ENCODE measurements around the gene ZMIZ1.

Gene ZMIZ1

DNA sequence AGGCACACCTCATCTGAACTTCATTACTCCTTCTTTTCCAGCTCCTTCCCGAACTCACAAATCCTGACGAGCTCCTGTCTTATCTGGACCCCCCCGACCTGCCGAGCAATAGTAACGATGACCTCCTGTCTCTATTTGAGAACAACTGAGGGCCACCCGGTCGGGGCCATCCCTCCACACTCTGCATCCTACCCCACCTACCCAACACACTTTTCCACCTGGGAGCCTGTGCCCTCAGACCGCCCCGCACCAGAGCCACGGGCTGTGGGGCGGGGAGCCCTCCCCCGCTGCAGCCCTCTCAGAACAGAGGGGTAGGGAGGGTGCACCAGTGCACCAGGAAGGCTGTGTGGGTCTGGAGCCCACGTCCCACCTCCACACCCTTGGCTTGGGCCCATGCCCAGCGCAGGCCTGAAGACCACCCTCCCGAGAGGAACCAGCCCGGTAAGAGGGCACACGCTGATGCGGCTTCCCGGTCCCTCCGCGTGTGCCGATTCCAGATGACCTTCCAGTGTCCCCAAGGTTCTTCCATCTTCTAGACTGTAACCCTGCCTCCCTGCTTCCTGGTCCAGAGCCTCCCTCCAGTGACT, 243.9 kb downstream of the ZMIZ1 start:
- no peaks in the 10 kb centered on the region for H3K27me3 ChIP-seq (replicated peaks)
- in situ Hi-C loops (cut with HindIII; ENCODE audit: low pct_ligation_motif_present, low sequenced_read_pairs) = no loop called here
- DNase-seq = no peak
- TF ChIP-seq CTCF (IDR thresholded peaks at IDR 0.05; ENCODE audit: low read depth, low read length, missing control alignments) = no peak
- H3K27ac ChIP-seq = no peak overlapping the region
- H3K36me3 ChIP-seq (replicated peaks) = peaks cover 41% of the 10 kb centered on the region
- H3K4me3 ChIP-seq (ENCODE audit: low read depth, low read length) = no peak overlapping the region

- peaks cover 35% of the 10 kb centered on the region for H3K36me3 ChIP-seq (replicated peaks)
Measured at GRCh38 chr10:79313320-79313719, 244.6 kb downstream of the ZMIZ1 start.

DNA sequence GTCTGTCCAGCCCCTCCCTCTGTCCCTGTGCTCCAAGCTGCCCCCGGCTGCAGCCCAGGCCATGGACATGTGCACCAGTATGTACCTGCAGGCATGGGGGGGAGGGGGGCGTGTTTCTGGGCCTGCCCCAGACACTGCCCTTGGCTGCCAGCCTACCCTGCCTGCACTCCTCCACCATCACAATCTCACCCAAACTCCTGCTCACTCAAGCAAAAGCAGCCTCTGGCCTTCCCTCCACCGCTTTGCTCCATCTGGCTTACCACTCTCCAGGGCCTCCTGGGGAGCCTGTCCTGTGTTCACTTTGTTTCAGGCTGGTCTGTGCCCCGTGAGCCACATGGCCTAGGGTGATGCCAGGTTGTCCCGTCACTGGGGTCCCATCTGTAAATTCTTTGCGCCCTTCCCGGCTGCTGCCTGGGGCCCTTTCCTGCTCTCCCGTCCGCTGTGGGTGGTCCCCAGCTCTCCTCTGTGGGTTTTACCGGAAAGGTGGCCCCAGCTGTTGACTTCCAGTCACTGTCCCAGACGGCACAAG, 245.2 kb downstream of the ZMIZ1 start:
- Histone ChIP-seq H3K27ac (no peak overlapping the region), H3K4me3 (ENCODE audit: low read depth, low read length) (no peak overlapping the region), H3K27me3 (replicated peaks) (no peaks in the 10 kb centered on the region), H3K36me3 (replicated peaks) (peaks cover 29% of the 10 kb centered on the region)
- TF ChIP-seq CTCF (IDR thresholded peaks at IDR 0.05; ENCODE audit: low read depth, low read length, missing control alignments) = no peak
- no peak for DNase-seq
- in situ Hi-C loops (cut with HindIII; ENCODE audit: low pct_ligation_motif_present, low sequenced_read_pairs) = no loop called here

More at GRCh38 chr10:79313320-79313719, 244.6 kb downstream of the ZMIZ1 start:
- in situ Hi-C loops (cut with HindIII; ENCODE audit: low pct_ligation_motif_present, low sequenced_read_pairs) = no loop called here
- Histone ChIP-seq H3K27ac (no peak overlapping the region), H3K4me3 (ENCODE audit: low read depth, low read length) (no peak overlapping the region), H3K27me3 (replicated peaks) (no peaks in the 10 kb centered on the region)
- TF ChIP-seq CTCF (IDR thresholded peaks at IDR 0.05; ENCODE audit: low read depth, low read length, missing control alignments) = no peak
- no peak for DNase-seq

- no peak for TF ChIP-seq CTCF (IDR thresholded peaks at IDR 0.05; ENCODE audit: low read depth, low read length, missing control alignments)
- H3K36me3 ChIP-seq (replicated peaks) = peaks cover 20% of the 10 kb centered on the region
- in situ Hi-C loops (cut with HindIII; ENCODE audit: low pct_ligation_motif_present, low sequenced_read_pairs) = no loop called here
Measured at GRCh38 chr10:79314761-79315601, 246.2 kb downstream of the ZMIZ1 start.

DNA sequence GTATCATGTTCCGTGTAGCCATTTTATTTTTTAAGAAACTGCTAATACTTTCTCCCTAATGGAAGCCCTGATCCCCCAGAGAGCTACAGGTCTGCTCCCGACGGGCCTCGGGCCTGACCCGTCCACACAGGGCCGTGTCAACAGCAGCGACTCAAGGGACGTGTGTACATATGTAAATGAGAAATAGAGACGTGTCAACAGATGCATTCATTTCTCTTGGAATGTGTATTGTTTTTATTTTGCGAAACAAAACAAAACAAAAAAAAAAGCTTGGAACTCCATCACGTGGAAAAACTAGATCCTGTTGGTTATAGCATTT, 246.8 kb downstream of the ZMIZ1 start:
- no peak overlapping the region for H3K27ac ChIP-seq
- no peak for TF ChIP-seq CTCF (IDR thresholded peaks at IDR 0.05; ENCODE audit: low read depth, low read length, missing control alignments)
- no peaks in the 10 kb centered on the region for H3K27me3 ChIP-seq (replicated peaks)
- no peak overlapping the region for H3K4me3 ChIP-seq (ENCODE audit: low read depth, low read length)
- no peak for DNase-seq
- in situ Hi-C loops (cut with HindIII; ENCODE audit: low pct_ligation_motif_present, low sequenced_read_pairs) = no loop called here
- peaks cover 15% of the 10 kb centered on the region for H3K36me3 ChIP-seq (replicated peaks)

More at GRCh38 chr10:79314761-79315601, 246.2 kb downstream of the ZMIZ1 start:
- no peak overlapping the region for H3K27ac ChIP-seq
- no peak overlapping the region for H3K4me3 ChIP-seq (ENCODE audit: low read depth, low read length)
- no peak for DNase-seq
- no peaks in the 10 kb centered on the region for H3K27me3 ChIP-seq (replicated peaks)

Measured in brain microvascular endothelial cell (primary cell).